Progenitor cell of endocrine pancreas (in vitro differentiated cells): ENCODE measurements around the gene ACOT2. TPM values are rescaled to one million over a fixed set of nuclear protein-coding genes. Genes with fewer than 3 reads are reported as not detected.

Experiments
- DNase-seq: peaks from one replicate; pipeline ENCODE4 v3.0.0; 2021; ENCODE audit warnings: low spot score; ENCODE audit not compliant: unreplicated experiment
- H3K27ac Mint-ChIP-seq: 2 replicates; pipeline ENCODE4 v1.8.0; 2021; ENCODE audit warnings: mild to moderate bottlenecking, moderate library complexity, mixed read lengths
- H3K27me3 Mint-ChIP-seq: 2 replicates; pipeline ENCODE4 v1.8.0; 2021; ENCODE audit warnings: mixed read lengths
- H3K36me3 Mint-ChIP-seq: 2 replicates; pipeline ENCODE4 v1.8.0; 2022; ENCODE audit warnings: mixed read lengths; ENCODE audit not compliant: insufficient read depth
- H3K4me1 Mint-ChIP-seq: 2 replicates; pipeline ENCODE4 v1.8.0; 2021; ENCODE audit warnings: low read depth, mixed read lengths
- H3K4me3 Mint-ChIP-seq: 2 replicates; pipeline ENCODE4 v1.8.0; 2021; ENCODE audit warnings: low read depth, mild to moderate bottlenecking, moderate library complexity, mixed read lengths
- H3K9me3 Mint-ChIP-seq: 2 replicates; pipeline ENCODE4 v1.8.0; 2021; ENCODE audit warnings: low read depth, mixed read lengths
- total RNA-seq: library from RNA; stranded (reverse); gene quantifications from 2 replicates; pipeline ENCODE4 v1.2.1, GENCODE V29; 2021
- TF ChIP-seq, protein P1 (sequence below): fragments of 200-600 bp; sonication (generic); IDR thresholded peaks from one replicate; pipeline ENCODE4 v1.5.0; 2021; ENCODE audit warnings: antibody characterized with exemption, mild to moderate bottlenecking; ENCODE audit not compliant: unreplicated experiment

Gene ACOT2
- total RNA-seq, 1 donor from 2014 or later: 13.5 TPM

DNA sequence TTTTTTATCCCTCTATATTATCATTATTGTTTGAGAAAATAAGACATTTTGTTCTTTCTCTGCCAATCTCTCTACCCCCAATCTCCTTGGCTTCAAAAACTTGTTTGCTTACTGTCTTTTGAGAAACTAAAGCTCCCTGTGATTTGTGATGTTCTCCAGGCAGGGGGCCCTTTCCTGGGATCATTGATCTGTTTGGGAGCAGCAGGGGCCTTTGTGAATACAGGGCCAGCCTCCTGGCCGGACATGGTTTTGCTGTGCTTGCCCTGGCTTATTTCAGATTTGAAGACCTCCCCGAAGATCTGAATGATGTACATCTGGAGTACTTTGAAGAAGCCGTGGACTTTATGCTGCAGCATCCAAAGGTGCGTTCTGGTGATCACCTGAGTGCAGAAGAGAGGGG, 47.8 kb downstream of the ACOT2 start:
- H3K27me3 Mint-ChIP-seq: peaks cover 3% of the 10 kb centered on the region
- H3K4me3 Mint-ChIP-seq: no peak overlapping the region
- H3K9me3 Mint-ChIP-seq: no peaks in the 10 kb centered on the region
- no peak overlapping the region for H3K27ac Mint-ChIP-seq
- no peaks in the 10 kb centered on the region for H3K36me3 Mint-ChIP-seq
- DNase-seq: no peak
- TF ChIP-seq, protein P1, sequence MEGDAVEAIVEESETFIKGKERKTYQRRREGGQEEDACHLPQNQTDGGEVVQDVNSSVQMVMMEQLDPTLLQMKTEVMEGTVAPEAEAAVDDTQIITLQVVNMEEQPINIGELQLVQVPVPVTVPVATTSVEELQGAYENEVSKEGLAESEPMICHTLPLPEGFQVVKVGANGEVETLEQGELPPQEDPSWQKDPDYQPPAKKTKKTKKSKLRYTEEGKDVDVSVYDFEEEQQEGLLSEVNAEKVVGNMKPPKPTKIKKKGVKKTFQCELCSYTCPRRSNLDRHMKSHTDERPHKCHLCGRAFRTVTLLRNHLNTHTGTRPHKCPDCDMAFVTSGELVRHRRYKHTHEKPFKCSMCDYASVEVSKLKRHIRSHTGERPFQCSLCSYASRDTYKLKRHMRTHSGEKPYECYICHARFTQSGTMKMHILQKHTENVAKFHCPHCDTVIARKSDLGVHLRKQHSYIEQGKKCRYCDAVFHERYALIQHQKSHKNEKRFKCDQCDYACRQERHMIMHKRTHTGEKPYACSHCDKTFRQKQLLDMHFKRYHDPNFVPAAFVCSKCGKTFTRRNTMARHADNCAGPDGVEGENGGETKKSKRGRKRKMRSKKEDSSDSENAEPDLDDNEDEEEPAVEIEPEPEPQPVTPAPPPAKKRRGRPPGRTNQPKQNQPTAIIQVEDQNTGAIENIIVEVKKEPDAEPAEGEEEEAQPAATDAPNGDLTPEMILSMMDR: no peak
- peaks cover 6% of the 10 kb centered on the region for H3K4me1 Mint-ChIP-seq

DNA sequence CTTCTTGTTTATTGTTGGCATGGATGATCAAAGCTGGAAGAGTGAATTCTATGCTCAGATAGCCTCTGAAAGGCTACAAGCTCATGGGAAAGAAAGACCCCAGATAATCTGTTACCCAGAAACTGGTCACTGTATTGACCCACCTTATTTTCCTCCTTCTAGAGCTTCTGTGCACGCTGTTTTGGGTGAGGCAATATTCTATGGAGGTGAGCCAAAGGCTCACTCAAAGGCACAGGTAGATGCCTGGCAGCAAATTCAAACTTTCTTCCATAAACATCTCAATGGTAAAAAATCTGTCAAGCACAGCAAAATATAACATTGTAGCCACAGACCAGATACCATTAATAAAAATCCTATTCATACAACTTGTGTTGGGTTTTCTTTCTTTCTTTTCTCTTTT, 50.5 kb downstream of the ACOT2 start:
- TF ChIP-seq, protein P1: no peak
- Mint-ChIP-seq H3K27ac (no peak overlapping the region), H3K27me3 (peaks cover 3% of the 10 kb centered on the region), H3K4me3 (no peak overlapping the region), H3K36me3 (no peaks in the 10 kb centered on the region), H3K4me1 (peaks cover 6% of the 10 kb centered on the region), H3K9me3 (no peaks in the 10 kb centered on the region)
- DNase-seq: no peak

DNA sequence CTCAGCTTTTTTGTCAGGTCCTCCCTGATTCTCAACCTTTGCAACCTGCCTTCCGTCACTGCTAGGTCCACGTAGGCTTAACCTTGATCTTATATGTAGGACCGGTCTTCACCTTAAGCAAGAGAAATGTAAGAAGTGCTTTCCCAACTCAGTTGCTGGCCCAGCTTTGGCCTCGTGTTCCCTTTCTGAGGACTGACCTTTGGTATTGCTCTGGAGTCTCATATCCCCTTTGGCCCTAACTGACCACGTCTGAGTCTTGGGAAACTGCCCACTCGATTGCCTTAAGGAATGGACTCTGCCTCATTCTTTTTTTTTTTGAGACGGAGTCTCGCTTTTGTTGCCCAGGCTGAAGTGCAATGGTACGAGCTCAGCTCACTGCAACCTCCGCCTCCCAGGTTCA, 51.3 kb downstream of the ACOT2 start:
- H3K4me3 Mint-ChIP-seq: no peak overlapping the region
- peaks cover 6% of the 10 kb centered on the region for H3K4me1 Mint-ChIP-seq
- H3K36me3 Mint-ChIP-seq: no peaks in the 10 kb centered on the region
- no peak for DNase-seq
- peaks cover 3% of the 10 kb centered on the region for H3K27me3 Mint-ChIP-seq
- TF ChIP-seq, protein P1: no peak
- H3K27ac Mint-ChIP-seq: no peak overlapping the region
- no peaks in the 10 kb centered on the region for H3K9me3 Mint-ChIP-seq

DNA sequence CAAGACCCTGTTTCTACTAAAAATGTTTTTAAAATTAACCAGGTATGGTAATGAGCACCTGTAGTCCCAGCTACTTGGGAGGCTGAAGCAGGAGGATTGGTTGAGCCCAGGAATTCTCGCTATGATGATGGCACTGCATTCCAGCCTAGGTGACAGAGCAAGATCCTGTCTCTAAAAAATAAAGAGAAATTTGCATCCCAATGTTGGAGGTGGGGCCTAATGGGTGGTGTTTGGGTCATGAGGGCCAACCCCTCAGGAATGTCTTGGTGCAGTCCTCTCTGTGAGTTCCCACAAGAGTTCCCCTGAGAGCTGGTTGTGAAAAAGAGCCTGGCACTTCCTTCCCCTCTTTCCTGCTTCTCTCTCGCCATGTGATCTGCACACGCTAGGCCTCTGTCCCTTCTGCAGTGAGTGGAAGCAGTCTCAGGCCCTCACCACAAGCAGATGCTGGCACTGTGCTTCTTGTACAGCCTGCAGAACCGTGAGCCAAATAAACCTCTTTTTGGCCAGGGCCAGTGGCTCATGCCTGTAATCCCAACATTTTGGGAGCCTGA, 54.6 kb downstream of the ACOT2 start:
- no peak overlapping the region for H3K4me3 Mint-ChIP-seq
- no peaks in the 10 kb centered on the region for H3K36me3 Mint-ChIP-seq
- H3K9me3 Mint-ChIP-seq: no peaks in the 10 kb centered on the region
- peaks cover 3% of the 10 kb centered on the region for H3K27me3 Mint-ChIP-seq
- no peaks in the 10 kb centered on the region for H3K4me1 Mint-ChIP-seq
- no peak for DNase-seq
- TF ChIP-seq, protein P1: no peak
- H3K27ac Mint-ChIP-seq: no peak overlapping the region

Other genes with a start within 250 kb of the ACOT2 start
- 88.8 and 92.4 TPM in 2 replicates for gene NUMB, start 110.7 kb upstream of the ACOT2 start, total RNA-seq
- gene RIOX1, start 78.3 kb upstream of the ACOT2 start, total RNA-seq: 15.3 and 16.5 TPM in 2 replicates
- gene ACOT1, start 32.1 kb upstream of the ACOT2 start, total RNA-seq: 4.0 and 5.2 TPM in 2 replicates
- 0.50 and 0.51 TPM in 2 replicates for gene HEATR4, start 10.3 kb upstream of the ACOT2 start, total RNA-seq
- 1.3 and 1.5 TPM in 2 replicates for gene ACOT4, start 22.7 kb downstream of the ACOT2 start, total RNA-seq
- gene ACOT6, start 43.3 kb downstream of the ACOT2 start, total RNA-seq: not detected in 2 replicates
- gene DNAL1, start 75.8 kb downstream of the ACOT2 start, total RNA-seq: 27.7 and 29.9 TPM in 2 replicates
- 52.7 and 59.0 TPM in 2 replicates for gene PNMA1, start 145.2 kb downstream of the ACOT2 start, total RNA-seq